ENCODE measurements around the gene DNAJB14. TPM values are rescaled to one million over a fixed set of nuclear protein-coding genes. Genes with fewer than 3 reads are reported as not detected.

Gene DNAJB14
- total and polyA plus RNA-seq, 2 of the 13 experiments (the other 11 are each of a cell fraction or from before 2014, with no cell fraction given) = 9.1 to 38.1 TPM

DNA sequence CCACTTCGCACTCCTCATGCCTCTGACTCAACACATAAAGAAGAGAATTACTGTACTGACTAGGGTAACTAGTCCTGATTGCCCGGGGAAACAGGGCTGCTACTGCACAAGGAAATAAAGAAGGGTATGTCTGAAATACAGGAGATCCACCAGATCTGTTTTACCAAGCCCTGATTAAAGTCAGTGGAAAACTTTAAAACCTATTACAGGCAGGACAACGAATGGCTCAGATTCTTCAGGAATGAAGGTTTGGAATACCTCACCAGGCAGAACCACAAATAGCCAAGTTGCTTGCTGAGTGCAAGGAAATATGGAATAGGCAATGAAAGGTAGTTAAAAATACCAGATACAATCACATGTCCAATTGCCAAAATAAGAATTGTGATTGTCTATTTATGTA, 69.5 kb downstream of the DNAJB14 start:
- Histone ChIP-seq H2AFZ (ENCODE audit: low read length) (no peak overlapping the region), H3K4me1 (ENCODE audit: insufficient read depth, low read length) (no peaks in the 10 kb centered on the region), H3K79me2 (ENCODE audit: insufficient read depth, low read length) (no peaks in the 10 kb centered on the region), H4K20me1 (ENCODE audit: insufficient read depth, low read length) (no peaks in the 10 kb centered on the region), H3K4me2 (ENCODE audit: low read depth, low read length) (no peak overlapping the region), H3K36me3 (replicated peaks in 1 of 2; ENCODE audit: control insufficient read depth in 1 of 2, insufficient read depth in 2 of 2, low read length in 2 of 2) (peaks cover 7 to 24% of the 10 kb centered on the region in 2 experiments; a peak in 4 of 5 replicates), H3K9ac (ENCODE audit: insufficient read depth, low read depth, low read length) (no peak overlapping the region), H3K9me3 (ENCODE audit: low read length) (no peaks in the 10 kb centered on the region), H3K27ac (ENCODE audit: extremely low read length, insufficient read depth, low read length) (no peak overlapping the region), H3K4me3 (replicated peaks in 1 of 3; ENCODE audit: insufficient read depth in 1 of 3, low read depth in 2 of 3, low read length in 3 of 3) (no peak overlapping the region), H3K27me3 (ENCODE audit: control insufficient read depth in 1 of 2, insufficient read depth in 2 of 2, low read length in 2 of 2) (no peaks in the 10 kb centered on the region)
- TF ChIP-seq CC2D1A (CRISPR knock-in tag; IDR thresholded peaks at IDR 0.05) (no peak), MEIS1 (CRISPR knock-in tag; IDR thresholded peaks at IDR 0.05; ENCODE audit: borderline replicate concordance) (no peak), FOXO1 (CRISPR knock-in tag; IDR thresholded peaks at IDR 0.05) (no peak), SP140L (CRISPR knock-in tag; IDR thresholded peaks at IDR 0.05; ENCODE audit: borderline replicate concordance) (no peak), ZNF350 (CRISPR knock-in tag; IDR thresholded peaks at IDR 0.05; ENCODE audit: borderline replicate concordance, low read depth) (no peak)
- TF ChIP-seq, protein P1, sequence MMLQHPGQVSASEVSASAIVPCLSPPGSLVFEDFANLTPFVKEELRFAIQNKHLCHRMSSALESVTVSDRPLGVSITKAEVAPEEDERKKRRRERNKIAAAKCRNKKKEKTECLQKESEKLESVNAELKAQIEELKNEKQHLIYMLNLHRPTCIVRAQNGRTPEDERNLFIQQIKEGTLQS (CRISPR knock-in tag; IDR thresholded peaks at IDR 0.05) = no peak
- TF ChIP-seq, protein P2, sequence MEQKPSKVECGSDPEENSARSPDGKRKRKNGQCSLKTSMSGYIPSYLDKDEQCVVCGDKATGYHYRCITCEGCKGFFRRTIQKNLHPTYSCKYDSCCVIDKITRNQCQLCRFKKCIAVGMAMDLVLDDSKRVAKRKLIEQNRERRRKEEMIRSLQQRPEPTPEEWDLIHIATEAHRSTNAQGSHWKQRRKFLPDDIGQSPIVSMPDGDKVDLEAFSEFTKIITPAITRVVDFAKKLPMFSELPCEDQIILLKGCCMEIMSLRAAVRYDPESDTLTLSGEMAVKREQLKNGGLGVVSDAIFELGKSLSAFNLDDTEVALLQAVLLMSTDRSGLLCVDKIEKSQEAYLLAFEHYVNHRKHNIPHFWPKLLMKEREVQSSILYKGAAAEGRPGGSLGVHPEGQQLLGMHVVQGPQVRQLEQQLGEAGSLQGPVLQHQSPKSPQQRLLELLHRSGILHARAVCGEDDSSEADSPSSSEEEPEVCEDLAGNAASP (CRISPR knock-in tag; IDR thresholded peaks at IDR 0.05; ENCODE audit: borderline replicate concordance) = no peak
- ChIA-PET POLR2A (no interaction called here), CTCF (ENCODE audit: low intra/inter-chr PET ratio, low total read pairs) (no interaction called here)
- no TSS peak for BruUV-seq (replicated peaks)
- DNase-seq (ENCODE audit: low spot score) (no peak), FAIRE-seq (no peak), ATAC-seq (no peak)
- in situ Hi-C loops (cut with HindIII; ENCODE audit: extremely low pct_ligation_motif_present, low pct_unique_long_range_greater_than_20kb) = no loop called here
- 100% methylated on average over 3 of the region's 3 CpGs for WGBS (ENCODE audit: low lambda C conversion rate)
- intact Hi-C loops (cut with micrococcal nuclease; ENCODE audit: unreplicated experiment) = no loop called here

DNA sequence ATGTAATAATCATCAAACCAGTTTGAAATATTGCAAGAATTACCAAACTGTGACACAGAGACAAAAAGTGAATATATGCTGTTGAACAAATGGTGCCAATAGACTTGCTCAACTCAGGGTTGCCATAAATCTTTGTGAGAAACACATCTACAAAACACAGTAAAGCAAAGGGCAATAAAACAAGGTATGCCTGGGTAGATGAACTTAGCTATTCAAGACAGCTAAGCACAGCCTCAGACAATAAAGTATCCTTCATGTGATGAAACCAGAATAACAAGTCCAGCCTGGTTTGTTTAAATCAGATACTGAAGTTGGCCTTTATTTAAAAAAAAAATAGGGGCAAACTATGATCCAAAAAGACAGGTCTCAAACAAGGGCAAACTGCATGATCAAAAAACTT, 71.3 kb downstream of the DNAJB14 start:
- H3K27ac ChIP-seq (ENCODE audit: extremely low read length, insufficient read depth, low read length) = no peak overlapping the region
- in situ Hi-C loops (cut with HindIII; ENCODE audit: extremely low pct_ligation_motif_present, low pct_unique_long_range_greater_than_20kb) (no loop called here), intact Hi-C loops (cut with micrococcal nuclease; ENCODE audit: unreplicated experiment) (no loop called here)
- peaks cover 2 to 8% of the 10 kb centered on the region in 2 experiments; a peak in 4 of 5 replicates for H3K36me3 ChIP-seq (replicated peaks in 1 of 2; ENCODE audit: control insufficient read depth in 1 of 2, insufficient read depth in 2 of 2, low read length in 2 of 2)
- FAIRE-seq = no peak
- no peaks in the 10 kb centered on the region for H3K9me3 ChIP-seq (ENCODE audit: low read length)
- H4K20me1 ChIP-seq (ENCODE audit: insufficient read depth, low read length) = no peaks in the 10 kb centered on the region
- no peak for DNase-seq (ENCODE audit: low spot score)
- no TSS peak for BruUV-seq (replicated peaks)
- H3K9ac ChIP-seq (ENCODE audit: insufficient read depth, low read depth, low read length) = no peak overlapping the region
- H3K27me3 ChIP-seq (ENCODE audit: control insufficient read depth in 1 of 2, insufficient read depth in 2 of 2, low read length in 2 of 2) = no peaks in the 10 kb centered on the region
- H3K79me2 ChIP-seq (ENCODE audit: insufficient read depth, low read length) = no peaks in the 10 kb centered on the region
- no peak for ATAC-seq
- H3K4me3 ChIP-seq (replicated peaks in 1 of 3; ENCODE audit: insufficient read depth in 1 of 3, low read depth in 2 of 3, low read length in 3 of 3) = no peak overlapping the region
- CTCF ChIA-PET (ENCODE audit: low intra/inter-chr PET ratio, low total read pairs) = no interaction called here
- no peak overlapping the region for H2AFZ ChIP-seq (ENCODE audit: low read length)
- POLR2A ChIA-PET = no interaction called here
- H3K4me1 ChIP-seq (ENCODE audit: insufficient read depth, low read length) = no peaks in the 10 kb centered on the region
- H3K4me2 ChIP-seq (ENCODE audit: low read depth, low read length) = no peak overlapping the region
- TF ChIP-seq, protein P3, sequence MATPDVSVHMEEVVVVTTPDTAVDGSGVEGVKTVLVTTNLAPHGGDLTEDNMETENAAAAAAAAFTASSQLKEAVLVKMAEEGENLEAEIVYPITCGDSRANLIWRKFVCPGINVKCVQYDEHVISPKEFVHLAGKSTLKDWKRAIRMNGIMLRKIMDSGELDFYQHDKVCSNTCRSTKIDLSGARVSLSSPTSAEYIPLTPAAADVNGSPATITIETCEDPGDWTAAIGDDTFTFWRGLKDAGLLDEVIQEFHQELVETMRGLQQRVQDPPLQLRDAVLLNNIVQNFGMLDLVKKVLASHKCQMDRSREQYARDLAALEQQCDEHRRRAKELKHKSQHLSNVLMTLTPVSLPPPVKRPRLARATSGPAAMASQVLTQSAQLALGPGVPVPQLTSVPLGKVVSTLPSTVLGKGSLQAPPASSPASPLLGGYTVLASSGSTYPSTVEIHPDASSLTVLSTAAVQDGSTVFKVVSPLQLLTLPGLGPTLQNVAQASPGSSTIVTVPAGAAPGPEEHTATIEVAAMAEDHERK (CRISPR knock-in tag; IDR thresholded peaks at IDR 0.05; ENCODE audit: low read depth) = no peak
- TF ChIP-seq GPN1 (CRISPR knock-in tag; IDR thresholded peaks at IDR 0.05; ENCODE audit: borderline replicate concordance) = no peak
- no peak for TF ChIP-seq GATAD1 (CRISPR knock-in tag; IDR thresholded peaks at IDR 0.05)
- TF ChIP-seq MAFK (conservative IDR thresholded peaks at IDR 0.05 in 1 of 2, IDR thresholded peaks at IDR 0.05 in 1 of 2; ENCODE audit: low read length in 2 of 2) = no peak
- TF ChIP-seq, protein P4, sequence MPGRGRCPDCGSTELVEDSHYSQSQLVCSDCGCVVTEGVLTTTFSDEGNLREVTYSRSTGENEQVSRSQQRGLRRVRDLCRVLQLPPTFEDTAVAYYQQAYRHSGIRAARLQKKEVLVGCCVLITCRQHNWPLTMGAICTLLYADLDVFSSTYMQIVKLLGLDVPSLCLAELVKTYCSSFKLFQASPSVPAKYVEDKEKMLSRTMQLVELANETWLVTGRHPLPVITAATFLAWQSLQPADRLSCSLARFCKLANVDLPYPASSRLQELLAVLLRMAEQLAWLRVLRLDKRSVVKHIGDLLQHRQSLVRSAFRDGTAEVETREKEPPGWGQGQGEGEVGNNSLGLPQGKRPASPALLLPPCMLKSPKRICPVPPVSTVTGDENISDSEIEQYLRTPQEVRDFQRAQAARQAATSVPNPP (CRISPR knock-in tag; IDR thresholded peaks at IDR 0.05) = no peak
- no peak for TF ChIP-seq SUZ12 (IDR thresholded peaks at IDR 0.05; ENCODE audit: low read depth, low read length)
- TF ChIP-seq ZNF570 (CRISPR knock-in tag; IDR thresholded peaks at IDR 0.05; ENCODE audit: borderline replicate concordance) = no peak
- TF ChIP-seq ZFP62 (CRISPR knock-in tag; IDR thresholded peaks at IDR 0.05) = no peak
- no peak for TF ChIP-seq ZNF780A (CRISPR knock-in tag; IDR thresholded peaks at IDR 0.05)
- TF ChIP-seq AKAP8 (CRISPR knock-in tag; IDR thresholded peaks at IDR 0.05) = no peak

All from HepG2 (cell line).